DMS153 treated with DMSO at 0.1 percent for 48 hours (cell line): ENCODE data around the gene MSI2.
A peak's percentile ranks its signal among the peaks of the same experiment; 100 is the strongest.

Experiments used
- DNase-seq: peaks from one replicate; lab custom pipeline; 2025; ENCODE audit not compliant: unreplicated experiment; lab: John Stamatoyannopoulos, UW

Gene MSI2

DNA sequence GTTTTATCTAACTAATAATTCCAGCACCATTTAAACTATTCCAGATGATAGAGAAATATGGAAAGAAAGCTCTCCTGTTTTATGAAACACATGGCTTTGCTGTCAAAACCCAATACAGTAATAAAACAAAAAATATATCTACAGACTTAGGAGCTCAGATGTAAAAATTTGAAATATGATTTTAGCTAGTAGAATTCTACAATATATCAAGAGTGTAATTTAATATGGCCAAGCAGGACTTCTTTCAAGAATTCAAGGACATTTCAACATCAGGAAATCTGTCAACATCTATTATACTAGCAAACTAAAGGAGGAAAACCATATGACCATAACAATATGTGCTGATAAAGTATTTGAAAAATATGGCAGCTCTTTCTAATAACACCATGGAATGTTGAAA lies 431.3 kb downstream of the MSI2 start:
- no peak for DNase-seq

DNA sequence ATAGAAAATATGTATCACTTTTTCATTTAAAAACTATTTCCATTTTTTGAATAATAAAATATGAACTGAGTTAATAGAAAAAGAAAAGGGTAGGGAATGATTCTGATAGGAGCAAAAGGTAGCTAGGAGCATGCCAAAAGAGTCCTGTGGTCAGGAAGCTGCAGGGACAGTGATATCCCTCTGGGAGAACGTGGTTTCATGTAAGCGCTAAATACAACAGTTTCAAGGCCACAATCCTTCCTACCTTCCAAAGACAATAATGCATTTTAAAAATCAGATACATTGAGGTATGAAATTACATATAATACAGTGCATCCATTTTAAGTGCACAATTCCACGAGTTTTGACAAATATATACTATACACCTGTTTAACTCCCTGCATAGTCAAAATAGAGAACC lies 432.9 kb downstream of the MSI2 start:
- no peak for DNase-seq

DNA sequence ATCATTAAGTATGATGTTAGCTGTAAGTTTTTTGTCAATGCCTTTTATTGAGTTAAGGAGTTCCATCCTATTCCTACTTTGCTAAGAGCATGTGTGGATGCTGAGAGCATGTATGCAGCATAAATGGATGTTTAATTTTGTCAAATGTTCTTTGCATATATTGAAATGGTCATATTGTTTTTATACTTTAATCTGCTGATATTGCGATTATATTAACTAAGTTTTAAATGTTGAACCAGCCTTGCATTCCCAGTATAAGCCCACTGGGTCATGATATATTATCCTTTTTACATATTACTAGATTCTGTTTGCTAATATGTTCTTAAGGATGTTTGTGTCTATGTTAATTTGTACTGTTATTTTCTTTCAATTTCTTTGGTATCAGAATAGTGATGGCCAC lies 435.6 kb downstream of the MSI2 start:
- DNase-seq, result no peak

DNA sequence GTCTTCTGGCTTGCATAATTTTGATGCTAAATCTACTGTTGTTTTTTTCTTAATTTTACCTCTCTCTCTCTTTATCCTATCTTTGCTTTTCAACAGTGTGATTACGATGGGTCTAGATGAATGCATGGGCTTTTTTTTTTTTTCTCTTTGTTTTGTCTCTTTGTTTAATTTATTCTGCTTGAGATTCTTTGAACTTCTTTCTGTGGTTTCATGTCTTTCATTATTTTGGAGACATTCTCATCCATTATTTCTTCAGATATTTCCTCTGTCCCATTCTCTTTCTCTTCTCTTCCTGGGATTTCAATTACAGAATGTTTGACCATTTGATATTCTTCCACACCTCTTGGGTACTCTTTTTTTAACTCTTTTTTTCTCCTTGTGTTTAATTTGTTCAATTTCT lies 436.4 kb downstream of the MSI2 start:
- no peak for DNase-seq

DNA sequence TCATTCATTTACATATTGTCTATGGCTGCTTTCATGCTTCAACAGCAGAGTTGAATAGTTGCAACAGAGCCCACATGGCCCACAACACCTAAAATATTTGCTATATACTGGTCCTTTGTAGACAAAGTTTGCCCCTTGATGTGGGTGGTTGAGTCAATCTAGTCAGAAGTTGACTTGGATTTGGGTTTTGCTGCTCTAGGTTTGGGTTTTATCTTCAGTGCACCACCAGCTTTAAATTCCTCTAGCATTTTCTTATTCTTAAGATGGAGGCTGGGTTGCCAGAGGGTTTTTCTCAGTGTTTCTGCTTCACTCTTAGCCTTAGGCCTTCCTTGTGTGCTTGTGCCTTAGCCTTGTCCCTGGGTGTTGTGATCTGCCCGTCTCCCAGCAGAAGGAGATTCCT lies 437.7 kb downstream of the MSI2 start:
- no peak for DNase-seq

DNA sequence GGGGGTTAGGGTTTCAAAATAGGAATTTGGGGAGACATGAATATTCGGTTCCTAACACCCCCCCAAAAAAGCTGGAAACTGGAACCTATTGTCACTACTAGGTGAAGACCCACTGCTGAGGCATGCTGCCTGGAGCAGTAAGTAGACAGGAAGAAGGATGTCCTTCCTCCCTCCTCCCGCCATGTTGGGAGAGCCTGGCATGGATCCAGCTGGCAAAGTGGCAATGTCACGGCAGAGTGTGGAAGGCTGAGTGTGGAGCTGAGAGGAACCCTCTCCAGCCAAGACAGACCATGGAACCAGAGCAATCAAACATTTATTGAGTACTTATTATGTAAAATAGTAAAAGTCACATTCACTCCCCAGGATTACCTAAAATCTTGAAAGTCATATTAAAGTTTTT lies 439.7 kb downstream of the MSI2 start:
- no peak for DNase-seq

DNA sequence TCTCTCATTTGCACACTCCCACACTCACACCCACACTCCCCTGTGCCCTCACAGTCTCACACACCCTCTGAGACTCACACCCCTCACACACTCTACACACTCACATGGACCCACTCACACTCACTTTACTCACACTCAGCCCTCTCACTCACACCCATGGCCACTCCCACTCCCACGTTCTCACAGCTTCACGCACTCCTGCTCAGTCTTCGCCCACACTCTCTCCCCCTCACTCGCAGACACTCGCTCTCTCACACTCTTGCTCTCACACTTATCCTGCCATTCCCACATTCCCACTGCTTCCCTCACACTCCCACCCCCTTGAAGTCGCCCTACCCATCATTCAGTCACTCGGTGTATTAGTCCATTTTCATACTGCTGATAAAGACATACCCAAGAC lies 440.9 kb downstream of the MSI2 start:
- DNase-seq, result no peak

DNA sequence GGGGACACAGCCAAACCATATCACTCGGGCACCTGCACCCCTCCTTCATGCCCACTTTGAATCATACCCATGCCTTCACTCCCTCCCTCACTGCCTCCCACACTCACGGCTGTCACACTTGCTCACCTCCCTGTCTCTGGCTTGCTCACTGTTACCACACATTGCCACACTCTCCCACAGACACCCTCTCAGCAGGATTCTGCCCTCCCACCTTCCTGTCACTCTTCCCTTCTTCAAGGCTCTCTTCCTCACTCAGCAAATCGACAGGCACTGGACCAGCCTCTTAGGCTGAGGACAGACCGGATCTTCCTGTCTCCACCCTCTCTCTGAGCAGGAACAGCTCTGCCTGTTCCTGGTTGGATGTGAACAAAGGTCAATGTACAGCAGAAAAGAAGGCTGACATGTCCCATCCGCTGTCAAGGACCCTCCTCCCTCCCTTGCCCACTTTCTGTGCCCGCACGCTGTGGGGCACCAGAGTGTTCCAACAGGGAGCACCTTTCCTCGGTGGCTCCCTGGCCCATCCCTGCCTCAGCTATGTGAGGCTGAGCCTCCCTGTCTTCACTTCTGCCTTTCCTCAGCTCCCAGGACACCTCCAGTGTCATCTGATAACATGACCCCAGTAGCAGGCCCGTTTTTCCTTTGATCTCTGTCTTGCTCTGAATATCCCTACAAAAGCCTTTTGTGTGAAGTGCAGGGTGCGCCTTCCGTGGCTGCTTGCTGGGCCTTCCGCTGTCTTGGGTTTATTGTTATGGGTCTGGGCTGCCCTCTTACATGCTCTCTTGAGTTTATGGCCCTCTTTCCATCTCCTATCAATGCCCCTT lies 441.8 kb downstream of the MSI2 start:
- peak; percentile 6 for DNase-seq

DNA sequence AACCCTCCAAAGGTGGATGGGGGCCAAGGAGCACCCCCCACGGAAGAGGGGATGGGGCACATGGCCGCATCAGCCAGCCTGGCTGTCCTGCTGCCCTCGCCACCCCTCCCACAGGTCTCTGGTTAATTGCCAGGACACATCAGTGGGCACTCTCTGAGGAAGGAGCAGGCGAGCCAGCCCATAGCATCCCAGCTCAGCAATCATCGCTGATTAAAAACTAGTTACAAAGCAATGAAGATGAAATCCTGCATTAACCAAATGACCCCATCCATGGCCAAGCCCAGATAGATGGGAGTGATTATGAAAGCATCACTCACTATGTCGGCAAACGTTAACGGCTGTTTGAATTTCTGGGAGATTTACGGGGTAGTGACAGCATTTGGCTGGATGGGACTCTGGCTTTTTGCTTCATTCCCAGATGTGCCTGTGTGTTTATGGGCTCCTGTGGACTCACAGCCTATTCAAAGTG lies 443.5 kb downstream of the MSI2 start:
- no peak for DNase-seq

DNA sequence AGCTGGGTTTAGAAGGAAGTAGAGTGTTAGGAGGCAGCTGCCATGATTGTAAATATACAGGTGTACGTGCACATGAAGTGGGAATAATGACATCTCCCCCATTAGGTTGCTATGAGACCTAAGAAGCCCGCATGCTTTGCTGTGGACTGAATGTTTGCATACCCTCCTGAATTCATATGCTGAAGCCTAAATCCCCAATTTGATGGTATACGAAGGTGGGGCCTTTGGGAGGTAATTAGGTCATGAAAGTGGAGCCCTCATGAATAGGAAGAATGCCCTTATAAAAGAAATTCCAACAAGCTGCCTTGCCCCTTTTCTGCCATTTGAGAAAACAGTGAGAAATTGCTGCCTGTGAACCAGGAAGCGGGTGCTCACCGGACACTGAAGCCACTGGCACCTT lies 444.8 kb downstream of the MSI2 start:
- DNase-seq, result peak; percentile 25

DNA sequence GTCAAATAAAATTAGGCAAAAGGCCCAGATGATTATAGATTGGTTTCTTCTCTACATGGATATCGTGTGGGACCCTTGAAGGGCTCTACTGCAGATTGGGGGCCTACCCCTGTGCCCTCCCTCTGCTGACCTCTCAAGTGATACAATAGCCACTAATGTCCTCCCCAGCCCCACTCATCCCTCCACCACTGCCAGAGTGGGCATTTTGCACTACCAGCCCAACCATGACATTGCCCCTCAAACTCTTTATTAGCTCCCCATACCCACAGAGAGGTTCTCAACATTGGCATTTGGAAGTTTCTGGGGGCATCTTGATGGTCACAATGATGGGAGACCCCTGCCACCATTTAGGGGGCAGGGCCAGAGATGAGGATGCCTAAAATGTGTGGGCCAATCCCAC lies 446.9 kb downstream of the MSI2 start:
- DNase-seq, result no peak

DNA sequence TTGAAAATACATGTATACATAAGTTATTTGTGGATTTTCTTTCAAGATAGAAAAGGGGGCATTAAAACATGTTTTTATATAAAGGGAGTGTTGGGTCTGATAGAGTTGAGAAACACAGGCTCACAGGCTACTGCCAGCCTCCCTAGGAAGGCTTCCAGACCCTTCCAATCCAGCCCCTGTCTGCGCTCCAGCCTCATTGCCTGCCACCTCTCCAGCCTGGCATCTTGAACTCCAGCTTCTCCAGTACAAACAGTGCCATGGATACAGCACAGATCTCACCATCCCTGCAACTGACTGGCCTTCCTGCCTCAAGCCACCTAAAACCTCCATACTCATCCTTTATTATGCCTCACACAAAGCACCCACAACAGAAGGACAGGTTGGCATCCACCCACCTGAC lies 448.1 kb downstream of the MSI2 start:
- DNase-seq, result no peak

DNA sequence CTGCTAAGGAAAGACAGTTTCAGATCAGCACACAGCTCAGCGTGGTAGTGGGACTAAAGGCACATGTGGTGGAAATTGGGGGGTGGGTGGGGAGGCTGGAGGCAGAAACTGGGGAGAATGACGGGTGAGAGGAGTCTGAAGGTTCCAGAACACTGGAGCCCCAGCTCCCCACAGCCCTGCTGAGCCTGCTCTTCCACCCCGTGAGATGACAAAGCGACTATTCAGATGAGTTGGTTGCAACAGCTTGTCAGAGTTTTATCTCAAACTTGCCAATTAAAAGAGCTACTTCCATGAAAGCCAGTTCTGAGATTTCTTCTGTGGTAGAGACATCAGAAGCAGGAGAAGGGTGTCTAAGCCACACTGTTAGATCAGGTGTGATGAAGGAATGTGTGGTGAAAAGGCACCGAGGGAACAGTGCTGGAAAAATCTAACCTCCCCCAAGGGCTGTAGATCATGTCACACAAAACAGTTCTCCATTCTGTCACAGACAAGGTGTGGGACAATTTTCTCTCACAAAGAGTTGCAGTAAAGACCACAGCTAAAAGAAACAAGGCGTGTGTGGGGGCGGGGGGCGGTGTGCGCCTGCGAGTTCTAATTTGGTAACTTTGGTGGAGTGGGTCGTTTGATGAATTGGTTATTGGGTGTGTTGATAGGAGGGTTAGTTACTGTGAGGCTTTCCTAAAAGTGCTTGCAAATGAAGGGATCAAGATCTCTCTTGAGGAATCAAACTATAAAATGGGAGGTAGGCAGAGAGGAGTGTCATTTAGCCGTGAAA lies 449.8 kb downstream of the MSI2 start:
- DNase-seq, result no peak

DNA sequence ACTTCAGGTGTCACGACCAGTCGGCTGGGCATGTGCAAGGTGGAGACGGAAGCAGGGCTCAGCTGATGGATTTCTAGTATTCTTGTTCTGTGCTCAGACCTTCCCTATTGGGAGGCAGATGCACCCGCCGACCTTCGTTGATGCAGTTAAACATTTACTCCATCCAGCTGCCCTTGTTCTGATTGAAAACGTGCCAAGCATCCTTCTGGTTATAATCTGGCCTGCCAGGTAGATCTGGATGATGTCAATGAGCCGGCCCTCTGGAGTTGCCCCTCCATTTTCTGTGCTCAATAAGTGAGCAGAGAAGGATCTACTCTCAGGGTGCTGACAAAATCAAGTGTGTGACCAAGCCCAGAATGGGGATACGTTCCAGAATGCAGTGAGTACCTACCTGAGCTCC lies 450.4 kb downstream of the MSI2 start:
- DNase-seq, result no peak

DNA sequence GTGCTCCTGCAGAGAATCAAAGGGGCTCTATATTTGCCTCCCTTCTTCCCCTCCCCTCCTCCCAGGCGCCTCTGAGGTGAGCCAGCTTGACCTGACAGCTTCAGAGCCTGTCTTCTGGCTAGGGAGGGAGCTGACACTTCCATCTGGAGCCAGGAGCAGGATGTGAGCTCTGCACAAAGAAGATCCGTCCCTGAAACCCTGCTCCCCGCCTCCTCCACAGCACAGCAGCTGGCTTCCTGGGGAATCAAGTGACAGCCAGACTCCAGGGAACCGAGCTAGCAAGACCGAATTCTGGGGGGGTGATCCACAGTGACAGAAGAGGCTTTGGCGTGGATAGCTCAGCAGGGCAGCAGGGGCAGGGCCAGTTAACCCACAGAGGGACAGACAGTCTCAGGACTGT lies 451.6 kb downstream of the MSI2 start:
- DNase-seq, result peak; percentile 44

DNA sequence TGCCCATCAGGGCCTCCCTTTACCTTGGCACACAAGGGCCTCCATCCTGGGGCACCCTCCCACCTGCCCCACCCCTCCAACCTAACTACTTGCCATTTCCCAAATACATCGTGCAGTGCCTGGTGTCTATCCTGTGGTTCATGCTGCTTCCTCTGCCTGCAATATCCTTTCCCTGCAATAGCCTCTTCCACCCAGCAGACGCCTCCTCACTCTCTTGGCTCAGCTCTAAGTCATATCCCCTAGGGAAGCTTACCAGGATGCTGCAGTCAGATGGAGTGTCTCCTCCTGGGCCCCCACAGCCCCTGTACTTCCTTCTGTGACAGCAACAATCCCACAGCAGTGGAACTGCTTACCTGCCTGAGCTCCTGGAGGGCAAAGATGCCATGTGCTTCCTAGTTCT lies 452.1 kb downstream of the MSI2 start:
- no peak for DNase-seq

DNA sequence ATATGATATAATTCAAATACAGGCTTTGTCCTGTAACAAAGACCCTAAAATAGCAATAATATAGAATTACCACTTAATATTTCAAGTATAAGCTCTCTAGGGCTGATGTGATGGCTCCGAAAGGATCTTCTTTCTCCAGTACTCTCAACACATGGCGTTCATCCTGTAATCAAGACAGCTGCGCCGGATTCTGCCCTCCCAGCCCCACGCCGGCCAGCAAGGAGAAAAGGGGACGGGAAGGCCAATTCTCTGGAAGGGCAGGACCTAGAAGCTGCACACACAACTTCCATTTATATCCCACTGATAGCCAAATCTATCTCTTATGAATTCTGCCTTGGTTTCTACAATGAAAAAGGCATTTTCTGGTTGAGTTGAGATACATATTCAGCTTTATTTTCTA lies 456.8 kb downstream of the MSI2 start:
- DNase-seq, result no peak

DNA sequence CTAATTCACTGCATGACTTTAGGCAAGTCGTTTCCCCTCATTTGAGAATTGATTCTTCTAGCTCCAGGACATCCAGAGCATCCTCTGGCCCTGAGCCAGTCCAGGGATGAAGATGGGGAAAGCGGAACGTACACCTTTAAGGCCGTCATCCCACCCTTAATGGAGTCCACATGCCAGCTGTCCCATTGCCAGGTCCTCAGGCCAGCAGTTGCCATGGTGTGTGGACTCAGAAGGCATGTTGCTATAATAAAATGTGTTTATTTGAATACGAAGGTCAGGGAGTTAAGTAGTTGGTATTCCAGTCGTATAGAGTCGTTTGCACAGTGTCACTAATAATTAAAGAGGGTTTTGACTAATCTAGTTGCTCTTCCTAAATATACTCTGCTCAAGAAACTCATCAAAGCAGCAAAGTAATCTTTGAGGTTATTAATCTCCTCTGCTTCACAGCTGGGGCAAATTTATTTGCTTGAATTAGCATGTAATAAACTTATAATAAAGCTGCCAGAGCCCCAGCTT lies 458.4 kb downstream of the MSI2 start:
- DNase-seq, result no peak

DNA sequence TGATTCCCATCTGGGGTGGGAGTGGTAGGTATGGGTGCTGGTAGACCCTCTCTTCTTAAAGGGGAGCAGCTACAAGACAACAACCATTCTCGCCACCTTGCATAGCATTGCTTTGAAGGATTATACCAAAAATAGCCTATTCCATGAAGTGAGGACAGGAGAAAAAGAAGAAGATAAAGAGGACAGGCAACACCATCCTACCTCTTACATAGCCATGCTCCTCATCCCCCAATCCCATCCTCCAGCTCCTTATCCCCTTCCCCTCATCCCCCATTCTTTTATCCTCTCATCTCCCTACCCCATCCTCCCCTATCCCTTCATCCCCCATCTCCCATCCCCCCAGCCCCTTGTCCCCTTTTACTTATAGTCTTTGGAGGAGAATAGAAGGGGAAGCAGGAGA lies 459.7 kb downstream of the MSI2 start:
- DNase-seq, result no peak

DNA sequence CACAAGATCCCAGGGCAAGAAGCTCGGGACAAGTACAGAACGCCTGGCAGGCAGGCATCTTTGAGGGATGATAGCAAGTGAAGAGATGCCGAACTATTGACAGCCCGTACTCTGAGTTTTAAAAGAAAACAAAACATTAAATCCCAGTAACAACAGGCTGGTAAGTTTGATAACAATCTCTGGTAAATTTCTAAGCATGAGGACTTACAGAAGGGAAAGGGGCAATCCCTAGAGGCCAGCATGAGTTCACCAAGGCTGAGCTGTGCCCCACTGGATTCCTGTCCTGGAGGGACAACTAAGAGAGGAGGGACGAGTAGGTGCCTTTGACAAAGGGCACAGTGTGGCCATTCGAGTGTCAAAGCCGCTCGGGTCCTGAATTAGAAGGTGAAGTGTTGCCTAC lies 462.6 kb downstream of the MSI2 start:
- no peak for DNase-seq

DNA sequence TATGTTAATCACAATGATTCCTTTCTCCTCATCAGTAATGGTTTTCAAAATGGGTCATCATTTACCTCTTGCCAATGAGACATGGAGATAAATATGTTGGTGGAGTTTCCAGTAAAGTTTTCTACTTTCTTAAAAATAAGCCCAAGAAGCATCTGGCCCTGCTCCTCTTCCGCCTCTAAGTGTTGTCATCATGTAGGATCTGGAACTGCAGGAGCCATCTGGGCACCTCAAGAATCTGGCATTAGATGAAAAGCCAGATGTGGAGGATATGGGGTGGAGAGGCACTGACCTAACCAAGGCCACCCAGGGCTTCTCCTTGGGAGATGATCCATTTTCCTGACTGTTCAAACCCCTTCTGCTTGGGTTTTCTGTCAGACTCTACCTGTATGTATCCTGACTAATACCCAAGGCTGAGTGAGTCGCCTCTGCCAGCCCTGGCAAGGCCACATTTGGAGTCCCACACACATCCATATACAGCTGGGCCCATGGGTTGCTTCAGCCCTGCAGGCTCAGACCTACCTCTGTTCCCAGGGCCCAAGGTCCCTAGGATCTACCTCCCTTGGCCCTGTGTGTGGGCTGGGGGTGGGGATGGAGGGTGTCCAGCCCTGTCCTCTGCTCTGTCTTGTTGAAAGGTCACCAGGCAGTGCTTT lies 464.2 kb downstream of the MSI2 start:
- no peak for DNase-seq
